HEK293T (cell line): ENCODE measurements around the gene MYH14.

Experiments used
- ELF4 ChIP-seq: fragments of 450-650 bp; IDR thresholded peaks from 2 replicates; pipeline ENCODE4 v1.6.1; 2017; ENCODE audit warnings: antibody characterized with exemption
- FOXA1 ChIP-seq: fragments of 450-650 bp; IDR thresholded peaks from 2 replicates; pipeline ENCODE4 v1.6.1; 2016; ENCODE audit warnings: mild to moderate bottlenecking
- SP1 ChIP-seq: fragments of 450-650 bp; IDR thresholded peaks from 2 replicates; pipeline ENCODE4 v1.6.1; 2017
- TARDBP ChIP-seq: fragments of 450-650 bp; IDR thresholded peaks from 2 replicates; pipeline ENCODE4 v1.6.1; 2016

DNA sequence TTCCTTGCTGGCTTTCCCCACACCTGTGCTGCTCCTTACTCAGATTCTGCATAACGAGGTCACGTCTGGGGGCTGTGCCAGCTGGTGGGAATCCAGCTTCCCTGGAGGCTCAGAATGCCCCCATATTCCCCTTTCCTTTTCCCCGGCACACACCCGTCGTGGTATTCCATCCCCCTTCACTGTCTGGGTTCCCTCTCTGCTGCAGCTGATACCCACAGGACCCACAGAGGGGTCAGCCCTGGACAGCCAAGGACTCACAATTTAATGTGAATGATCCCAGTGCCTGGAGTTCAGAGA is 4.2 kb upstream of the MYH14 start:
- TF ChIP-seq SP1 (no peak), FOXA1 (no peak), TARDBP (no peak), ELF4 (no peak)
